ENCODE measurements around the gene TGFBR2. TPM values are rescaled to one million over a fixed set of nuclear protein-coding genes. Genes with fewer than 3 reads are reported as not detected.

The TGFBR2 gene
- total RNA-seq, 1 experiment from 2014 or later, result 22.5 TPM

DNA sequence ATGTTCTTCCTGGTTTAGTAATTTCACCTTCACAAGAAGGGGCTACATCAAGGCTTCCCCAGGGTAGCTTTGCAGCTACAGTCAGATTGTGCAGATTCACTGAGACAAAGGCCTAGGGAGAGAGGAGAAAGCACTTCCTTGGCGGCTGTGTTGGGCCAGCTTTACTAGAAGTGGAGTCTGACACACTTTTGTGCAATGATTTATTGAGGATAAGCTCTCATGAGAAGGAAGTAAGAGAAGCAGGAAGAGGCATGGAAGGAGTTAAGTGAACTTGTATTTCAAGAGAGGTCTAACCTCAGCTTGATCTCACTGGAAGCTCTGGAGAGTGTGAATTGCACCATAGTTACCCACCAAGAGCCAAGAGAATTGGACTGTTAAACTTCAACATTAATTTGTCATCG is 78.9 kb downstream of the TGFBR2 start:
- CTCF ChIA-PET, result no interaction called here
- Histone ChIP-seq H3K4me1 (ENCODE audit: control insufficient read depth in 1 of 2, insufficient read depth in 2 of 2, low read length in 2 of 2) (peaks cover 42 to 68% of the 10 kb centered on the region in 2 experiments), H3K9ac (ENCODE audit: low read length) (no peak overlapping the region), H4K20me1 (ENCODE audit: insufficient read depth) (no peaks in the 10 kb centered on the region), H3K4me2 (ENCODE audit: low read length) (no peak overlapping the region), H3K9me2 (ENCODE audit: insufficient read depth) (no peaks in the 10 kb centered on the region), H3K9me3 (ENCODE audit: control insufficient read depth in 1 of 2, insufficient read depth in 1 of 2, low read depth in 1 of 2, low read length in 2 of 2) (no peaks in the 10 kb centered on the region), H3K27ac (ENCODE audit: low read depth, low read length) (no peak overlapping the region), H3K27me3 (ENCODE audit: insufficient read depth, low read length) (no peaks in the 10 kb centered on the region), H2AFZ (ENCODE audit: low read depth, low read length, poor library complexity, severe bottlenecking) (no peak overlapping the region), H3K79me2 (ENCODE audit: insufficient read depth, low read length) (peaks cover 92% of the 10 kb centered on the region), H3K4me3 (replicated peaks in 1 of 2; ENCODE audit: low read depth in 1 of 2, low read length in 2 of 2) (no peak overlapping the region), H3K36me3 (ENCODE audit: control insufficient read depth in 1 of 2, insufficient read depth in 2 of 2, low read length in 2 of 2) (peaks cover 4 to 30% of the 10 kb centered on the region in 2 experiments; a peak in 2 of 4 replicates)
- RAD21 ChIA-PET (ENCODE audit: low non-redundant PET in 1 of 2, low total read pairs in 2 of 2, uncharacterized antibody in 2 of 2, unreplicated experiment in 2 of 2), result no interaction called here
- ATAC-seq (no peak), DNase-seq (ENCODE audit: low read depth, low spot score) (no peak)
- intact Hi-C loops (cut with micrococcal nuclease), result no loop called here
- no TSS peak for BruUV-seq (replicated peaks)
- TF ChIP-seq SIN3A (IDR thresholded peaks at IDR 0.05; ENCODE audit: low read depth) (no peak), CBX3 (IDR thresholded peaks at IDR 0.05; ENCODE audit: low read depth) (no peak), ZFX (IDR thresholded peaks at IDR 0.05) (no peak), ELF1 (IDR thresholded peaks at IDR 0.05; ENCODE audit: borderline replicate concordance, low read depth) (no peak), EZH2phosphoT487 (IDR thresholded peaks at IDR 0.05; ENCODE audit: borderline replicate concordance) (no peak), SP1 (IDR thresholded peaks at IDR 0.05; ENCODE audit: low read depth) (no peak)
- TF ChIP-seq, protein P1, sequence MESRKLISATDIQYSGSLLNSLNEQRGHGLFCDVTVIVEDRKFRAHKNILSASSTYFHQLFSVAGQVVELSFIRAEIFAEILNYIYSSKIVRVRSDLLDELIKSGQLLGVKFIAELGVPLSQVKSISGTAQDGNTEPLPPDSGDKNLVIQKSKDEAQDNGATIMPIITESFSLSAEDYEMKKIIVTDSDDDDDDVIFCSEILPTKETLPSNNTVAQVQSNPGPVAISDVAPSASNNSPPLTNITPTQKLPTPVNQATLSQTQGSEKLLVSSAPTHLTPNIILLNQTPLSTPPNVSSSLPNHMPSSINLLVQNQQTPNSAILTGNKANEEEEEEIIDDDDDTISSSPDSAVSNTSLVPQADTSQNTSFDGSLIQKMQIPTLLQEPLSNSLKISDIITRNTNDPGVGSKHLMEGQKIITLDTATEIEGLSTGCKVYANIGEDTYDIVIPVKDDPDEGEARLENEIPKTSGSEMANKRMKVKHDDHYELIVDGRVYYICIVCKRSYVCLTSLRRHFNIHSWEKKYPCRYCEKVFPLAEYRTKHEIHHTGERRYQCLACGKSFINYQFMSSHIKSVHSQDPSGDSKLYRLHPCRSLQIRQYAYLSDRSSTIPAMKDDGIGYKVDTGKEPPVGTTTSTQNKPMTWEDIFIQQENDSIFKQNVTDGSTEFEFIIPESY (IDR thresholded peaks at IDR 0.05; ENCODE audit: extremely low read depth, insufficient replicate concordance, low read length), result no peak
- TF ChIP-seq, protein P2, sequence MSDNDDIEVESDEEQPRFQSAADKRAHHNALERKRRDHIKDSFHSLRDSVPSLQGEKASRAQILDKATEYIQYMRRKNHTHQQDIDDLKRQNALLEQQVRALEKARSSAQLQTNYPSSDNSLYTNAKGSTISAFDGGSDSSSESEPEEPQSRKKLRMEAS (IDR thresholded peaks at IDR 0.05), result no peak
- POLR2A ChIA-PET, result no interaction called here

DNA sequence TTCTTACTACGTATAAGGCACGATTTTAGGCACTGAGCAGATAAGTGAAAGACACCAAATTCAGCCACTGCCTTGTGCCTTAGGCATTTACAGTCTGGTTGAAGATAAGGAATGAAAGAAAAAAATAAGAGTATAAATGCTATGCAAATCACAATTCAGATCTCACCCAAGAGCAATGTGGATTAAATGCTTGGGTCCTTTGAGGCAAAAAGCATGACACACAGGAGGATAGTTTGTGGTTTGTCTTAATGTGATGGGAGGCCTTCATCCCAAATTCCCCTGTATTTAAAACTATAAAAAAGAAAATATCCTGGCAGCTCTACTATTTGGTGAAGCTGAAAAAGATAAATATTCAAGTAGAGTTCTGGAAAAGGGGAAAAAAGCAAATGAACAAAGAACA is 79.8 kb downstream of the TGFBR2 start:
- ATAC-seq, result no peak
- H3K4me2 ChIP-seq (ENCODE audit: low read length), result no peak overlapping the region
- peaks cover 42 to 67% of the 10 kb centered on the region in 2 experiments for H3K4me1 ChIP-seq (ENCODE audit: control insufficient read depth in 1 of 2, insufficient read depth in 2 of 2, low read length in 2 of 2)
- no peak overlapping the region for H3K4me3 ChIP-seq (replicated peaks in 1 of 2; ENCODE audit: low read depth in 1 of 2, low read length in 2 of 2)
- no peak overlapping the region for H3K27ac ChIP-seq (ENCODE audit: low read depth, low read length)
- no peaks in the 10 kb centered on the region for H3K9me2 ChIP-seq (ENCODE audit: insufficient read depth)
- H3K36me3 ChIP-seq (ENCODE audit: control insufficient read depth in 1 of 2, insufficient read depth in 2 of 2, low read length in 2 of 2), result peaks cover 5 to 38% of the 10 kb centered on the region in 2 experiments; a peak in 3 of 4 replicates
- ChIA-PET POLR2A (no interaction called here), RAD21 (ENCODE audit: low non-redundant PET in 1 of 2, low total read pairs in 2 of 2, uncharacterized antibody in 2 of 2, unreplicated experiment in 2 of 2) (no interaction called here), CTCF (no interaction called here)
- no peak overlapping the region for H3K9ac ChIP-seq (ENCODE audit: low read length)
- no peaks in the 10 kb centered on the region for H4K20me1 ChIP-seq (ENCODE audit: insufficient read depth)
- no peaks in the 10 kb centered on the region for H3K27me3 ChIP-seq (ENCODE audit: insufficient read depth, low read length)
- no peak overlapping the region for H2AFZ ChIP-seq (ENCODE audit: low read depth, low read length, poor library complexity, severe bottlenecking)
- intact Hi-C loops (cut with micrococcal nuclease), result no loop called here
- peaks cover 89% of the 10 kb centered on the region for H3K79me2 ChIP-seq (ENCODE audit: insufficient read depth, low read length)
- H3K9me3 ChIP-seq (ENCODE audit: control insufficient read depth in 1 of 2, insufficient read depth in 1 of 2, low read depth in 1 of 2, low read length in 2 of 2), result no peaks in the 10 kb centered on the region
- BruUV-seq (replicated peaks), result no TSS peak
- no peak for DNase-seq (ENCODE audit: low read depth, low spot score)
- TF ChIP-seq, protein P1 (IDR thresholded peaks at IDR 0.05; ENCODE audit: extremely low read depth, insufficient replicate concordance, low read length), result no peak
- TF ChIP-seq EZH2phosphoT487 (IDR thresholded peaks at IDR 0.05; ENCODE audit: borderline replicate concordance) (no peak), CBX3 (IDR thresholded peaks at IDR 0.05; ENCODE audit: low read depth) (no peak), FOSL1 (IDR thresholded peaks at IDR 0.05; ENCODE audit: low read depth) (no peak), EZH2 (IDR thresholded peaks at IDR 0.05) (no peak), ZFX (IDR thresholded peaks at IDR 0.05) (no peak), SRF (IDR thresholded peaks at IDR 0.05; ENCODE audit: low read depth) (no peak), ZNF274 (IDR thresholded peaks at IDR 0.05; ENCODE audit: low read depth, low read length) (no peak), CEBPB (IDR thresholded peaks at IDR 0.05; ENCODE audit: low read depth) (no peak), POLR2A (IDR thresholded peaks at IDR 0.05; ENCODE audit: borderline replicate concordance, extremely low read depth, insufficient read depth, insufficient read length) (no peak), JUND (IDR thresholded peaks at IDR 0.05) (no peak), SP1 (IDR thresholded peaks at IDR 0.05; ENCODE audit: low read depth) (no peak), POLR2AphosphoS5 (IDR thresholded peaks at IDR 0.05; ENCODE audit: low read depth, low read length) (no peak)
- TF ChIP-seq, protein P3, sequence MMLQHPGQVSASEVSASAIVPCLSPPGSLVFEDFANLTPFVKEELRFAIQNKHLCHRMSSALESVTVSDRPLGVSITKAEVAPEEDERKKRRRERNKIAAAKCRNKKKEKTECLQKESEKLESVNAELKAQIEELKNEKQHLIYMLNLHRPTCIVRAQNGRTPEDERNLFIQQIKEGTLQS (IDR thresholded peaks at IDR 0.05), result no peak
